Thyroid gland (tissue), 4 donors: ENCODE results near the gene SEMA5A. TPM values are rescaled to one million over a fixed set of nuclear protein-coding genes. Genes with fewer than 3 reads are reported as not detected.

ENCODE experiments used
- DNase-seq, 2 donors: peaks; one replicate each; pipeline ENCODE4 v3.0.0-alpha.2; 2019
- H3K27ac ChIP-seq, 3 donors: fragments of 200-600 bp; sonication (generic); 1 replicate in 2 of 3; 2 replicates in 1 of 3; pipeline ENCODE4 v1.5.1; 2016 to 2019; ENCODE audit warnings: mild to moderate bottlenecking in 1 of 3, moderate library complexity in 1 of 3
- H3K27me3 ChIP-seq: fragments of 200-600 bp; sonication (generic); one replicate; pipeline ENCODE4 v1.5.1; 2019
- H3K36me3 ChIP-seq, 2 donors: fragments of 200-600 bp; sonication (generic); one replicate each; pipeline ENCODE4 v1.5.1; 2016 to 2019
- H3K4me1 ChIP-seq, 2 donors: fragments of 200-600 bp; sonication (generic); one replicate each; pipeline ENCODE4 v1.5.1; 2017 to 2019
- H3K4me3 ChIP-seq, 3 donors: fragments of 200-600 bp; sonication (generic); replicated peaks in 1 of 3; 1 replicate in 2 of 3; 2 replicates in 1 of 3; pipeline ENCODE4 v1.5.1; 2016; ENCODE audit warnings: mild to moderate bottlenecking in 1 of 3
- H3K9me3 ChIP-seq: fragments of 200-600 bp; sonication (generic); one replicate; pipeline ENCODE4 v1.5.1; 2017
- POLR2A ChIP-seq, 2 donors: fragments of 450-650 bp; IDR thresholded peaks; one replicate each; pipeline ENCODE4 v1.6.1; 2017; ENCODE audit warnings: antibody characterized with exemption in 2 of 2, mild to moderate bottlenecking in 2 of 2, moderate library complexity in 1 of 2
- WGBS, 2 donors: methylation state at CpG; one replicate each; pipeline ENCODE4 v1.1.5; 2017; 5-methylcytosine and 5-hydroxymethylcytosine counted together
- intact Hi-C: fragments of 100-400 bp; cut with DNase I; formaldehyde crosslinking; loops from one replicate; pipeline ENCODE4 v1.15.1; 2023
- total RNA-seq, 4 donors: library from RNA; depleted of rRNA; stranded (reverse); fragments of >200 nt; gene quantifications; one replicate each; pipeline ENCODE4 v1.2.3, GENCODE V29; 2016
- TF ChIP-seq, protein P1 (sequence below), 6 experiments: fragments of 200-600 bp in 3 of 6; fragments of 450-650 bp in 3 of 6; sonication (generic) in 3 of 6; IDR thresholded peaks; one replicate each; pipeline ENCODE4 v1.5.1; 2016 to 2019; ENCODE audit warnings: antibody characterized with exemption in 6 of 6, mild to moderate bottlenecking in 2 of 6, inconsistent platforms in 1 of 6, moderate library complexity in 1 of 6

Gene SEMA5A, protein sequence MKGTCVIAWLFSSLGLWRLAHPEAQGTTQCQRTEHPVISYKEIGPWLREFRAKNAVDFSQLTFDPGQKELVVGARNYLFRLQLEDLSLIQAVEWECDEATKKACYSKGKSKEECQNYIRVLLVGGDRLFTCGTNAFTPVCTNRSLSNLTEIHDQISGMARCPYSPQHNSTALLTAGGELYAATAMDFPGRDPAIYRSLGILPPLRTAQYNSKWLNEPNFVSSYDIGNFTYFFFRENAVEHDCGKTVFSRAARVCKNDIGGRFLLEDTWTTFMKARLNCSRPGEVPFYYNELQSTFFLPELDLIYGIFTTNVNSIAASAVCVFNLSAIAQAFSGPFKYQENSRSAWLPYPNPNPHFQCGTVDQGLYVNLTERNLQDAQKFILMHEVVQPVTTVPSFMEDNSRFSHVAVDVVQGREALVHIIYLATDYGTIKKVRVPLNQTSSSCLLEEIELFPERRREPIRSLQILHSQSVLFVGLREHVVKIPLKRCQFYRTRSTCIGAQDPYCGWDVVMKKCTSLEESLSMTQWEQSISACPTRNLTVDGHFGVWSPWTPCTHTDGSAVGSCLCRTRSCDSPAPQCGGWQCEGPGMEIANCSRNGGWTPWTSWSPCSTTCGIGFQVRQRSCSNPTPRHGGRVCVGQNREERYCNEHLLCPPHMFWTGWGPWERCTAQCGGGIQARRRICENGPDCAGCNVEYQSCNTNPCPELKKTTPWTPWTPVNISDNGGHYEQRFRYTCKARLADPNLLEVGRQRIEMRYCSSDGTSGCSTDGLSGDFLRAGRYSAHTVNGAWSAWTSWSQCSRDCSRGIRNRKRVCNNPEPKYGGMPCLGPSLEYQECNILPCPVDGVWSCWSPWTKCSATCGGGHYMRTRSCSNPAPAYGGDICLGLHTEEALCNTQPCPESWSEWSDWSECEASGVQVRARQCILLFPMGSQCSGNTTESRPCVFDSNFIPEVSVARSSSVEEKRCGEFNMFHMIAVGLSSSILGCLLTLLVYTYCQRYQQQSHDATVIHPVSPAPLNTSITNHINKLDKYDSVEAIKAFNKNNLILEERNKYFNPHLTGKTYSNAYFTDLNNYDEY
- 1 to 10 TPM; 1.8 to 8.4 (median 3.8) TPM for total RNA-seq

DNA sequence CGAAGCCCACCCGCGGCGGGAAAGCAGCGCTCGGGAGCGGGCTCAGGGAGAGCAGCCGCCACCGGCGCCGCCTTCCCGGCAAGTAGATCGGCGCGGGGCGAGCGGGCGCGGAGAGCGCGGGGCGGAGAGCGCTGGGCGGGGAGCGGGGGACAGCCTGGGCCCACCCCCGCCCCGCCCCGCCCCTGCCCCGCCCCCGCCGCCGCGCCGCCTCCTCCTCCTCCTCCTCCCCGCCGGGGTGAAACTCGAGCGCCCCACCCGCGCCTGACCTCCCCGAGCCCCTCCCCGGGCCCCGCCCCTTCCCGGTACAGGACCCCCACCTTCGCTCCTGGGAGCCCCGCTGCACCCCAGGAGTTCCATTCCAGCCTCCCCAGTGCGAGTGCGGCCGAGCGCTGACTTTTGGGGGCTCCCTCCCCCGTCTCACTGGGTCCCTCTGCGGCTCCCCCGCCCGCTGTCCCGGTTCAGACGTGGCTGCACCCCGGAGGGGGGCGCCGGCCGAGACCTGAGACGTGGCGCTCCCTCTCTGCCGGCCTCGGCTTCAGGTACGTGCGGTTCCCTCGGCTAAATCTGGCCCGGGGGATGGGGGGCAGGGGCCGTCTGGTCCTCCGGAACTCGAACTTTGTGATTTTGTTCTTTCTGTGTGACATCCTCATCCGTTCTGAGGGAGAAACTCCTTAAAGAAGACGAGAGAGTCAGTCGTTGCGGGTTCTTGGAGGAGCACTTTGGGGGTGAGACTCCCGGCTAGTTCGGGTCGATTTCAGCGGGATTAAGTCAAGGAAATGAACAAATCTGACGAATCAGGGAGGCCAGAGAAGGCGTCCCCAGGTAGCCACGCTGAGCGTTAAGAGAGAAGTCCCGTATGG, at the start of gene SEMA5A:
SEMA5A (minus strand) TSS at position 84 of the 860 bp plus-strand sequence. CDS start 166,129 bp downstream, outside the sequence.
- Histone ChIP-seq H3K4me1 (peaks cover 15 to 24% of the 10 kb centered on the region in 2 donors), H3K4me3 (peak within 1 kb of the TSS; percentile 44 to 72 (median 62)), H3K36me3 (no peaks in the 10 kb centered on the region), H3K27me3 (no peaks in the 10 kb centered on the region), H3K9me3 (no peaks in the 10 kb centered on the region), H3K27ac (peak within 1 kb of the TSS; percentile 78 to 85 (median 85))
- TF ChIP-seq, protein P1, sequence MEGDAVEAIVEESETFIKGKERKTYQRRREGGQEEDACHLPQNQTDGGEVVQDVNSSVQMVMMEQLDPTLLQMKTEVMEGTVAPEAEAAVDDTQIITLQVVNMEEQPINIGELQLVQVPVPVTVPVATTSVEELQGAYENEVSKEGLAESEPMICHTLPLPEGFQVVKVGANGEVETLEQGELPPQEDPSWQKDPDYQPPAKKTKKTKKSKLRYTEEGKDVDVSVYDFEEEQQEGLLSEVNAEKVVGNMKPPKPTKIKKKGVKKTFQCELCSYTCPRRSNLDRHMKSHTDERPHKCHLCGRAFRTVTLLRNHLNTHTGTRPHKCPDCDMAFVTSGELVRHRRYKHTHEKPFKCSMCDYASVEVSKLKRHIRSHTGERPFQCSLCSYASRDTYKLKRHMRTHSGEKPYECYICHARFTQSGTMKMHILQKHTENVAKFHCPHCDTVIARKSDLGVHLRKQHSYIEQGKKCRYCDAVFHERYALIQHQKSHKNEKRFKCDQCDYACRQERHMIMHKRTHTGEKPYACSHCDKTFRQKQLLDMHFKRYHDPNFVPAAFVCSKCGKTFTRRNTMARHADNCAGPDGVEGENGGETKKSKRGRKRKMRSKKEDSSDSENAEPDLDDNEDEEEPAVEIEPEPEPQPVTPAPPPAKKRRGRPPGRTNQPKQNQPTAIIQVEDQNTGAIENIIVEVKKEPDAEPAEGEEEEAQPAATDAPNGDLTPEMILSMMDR (IDR thresholded peaks at IDR 0.05) = peak in 1 of 6 experiments; percentile 3
- peak in 1 of 2 donors; percentile 43 for TF ChIP-seq POLR2A (IDR thresholded peaks at IDR 0.05)
- intact Hi-C loops = no loop called here
- DNase-seq = peak; percentile 64 to 72
- WGBS, 2 donors = 3 to 6% methylated on average over 21 to 31 of the region's 84 CpGs

DNA sequence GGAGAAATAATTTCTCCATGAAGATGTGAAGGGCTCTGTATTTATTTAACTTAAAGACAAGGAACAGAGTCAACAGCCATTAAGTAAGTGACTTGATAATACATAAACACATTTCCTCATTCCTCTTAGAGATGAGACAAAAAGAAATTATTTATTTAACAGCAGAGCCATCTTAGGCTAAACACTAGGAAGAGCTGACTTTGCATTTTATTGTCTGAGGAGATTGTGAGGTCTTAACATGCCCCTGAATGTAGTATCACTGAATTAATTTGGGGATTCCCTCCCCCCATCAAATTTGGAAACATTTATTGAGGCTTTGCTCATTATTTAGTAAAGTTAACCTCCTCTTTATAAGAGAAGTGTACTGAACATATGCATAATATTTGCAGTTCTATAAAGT, 49.0 kb upstream of the SEMA5A start:
- intact Hi-C loops = no loop called here
- DNase-seq = no peak
- TF ChIP-seq POLR2A (IDR thresholded peaks at IDR 0.05) = no peak
- TF ChIP-seq, protein P1 (IDR thresholded peaks at IDR 0.05) = no peak
- H3K4me1 ChIP-seq = no peaks in the 10 kb centered on the region
- H3K4me3 ChIP-seq = no peak overlapping the region
- H3K36me3 ChIP-seq = no peaks in the 10 kb centered on the region
- H3K27me3 ChIP-seq = no peaks in the 10 kb centered on the region
- no peak overlapping the region for H3K27ac ChIP-seq
- no peaks in the 10 kb centered on the region for H3K9me3 ChIP-seq

DNA sequence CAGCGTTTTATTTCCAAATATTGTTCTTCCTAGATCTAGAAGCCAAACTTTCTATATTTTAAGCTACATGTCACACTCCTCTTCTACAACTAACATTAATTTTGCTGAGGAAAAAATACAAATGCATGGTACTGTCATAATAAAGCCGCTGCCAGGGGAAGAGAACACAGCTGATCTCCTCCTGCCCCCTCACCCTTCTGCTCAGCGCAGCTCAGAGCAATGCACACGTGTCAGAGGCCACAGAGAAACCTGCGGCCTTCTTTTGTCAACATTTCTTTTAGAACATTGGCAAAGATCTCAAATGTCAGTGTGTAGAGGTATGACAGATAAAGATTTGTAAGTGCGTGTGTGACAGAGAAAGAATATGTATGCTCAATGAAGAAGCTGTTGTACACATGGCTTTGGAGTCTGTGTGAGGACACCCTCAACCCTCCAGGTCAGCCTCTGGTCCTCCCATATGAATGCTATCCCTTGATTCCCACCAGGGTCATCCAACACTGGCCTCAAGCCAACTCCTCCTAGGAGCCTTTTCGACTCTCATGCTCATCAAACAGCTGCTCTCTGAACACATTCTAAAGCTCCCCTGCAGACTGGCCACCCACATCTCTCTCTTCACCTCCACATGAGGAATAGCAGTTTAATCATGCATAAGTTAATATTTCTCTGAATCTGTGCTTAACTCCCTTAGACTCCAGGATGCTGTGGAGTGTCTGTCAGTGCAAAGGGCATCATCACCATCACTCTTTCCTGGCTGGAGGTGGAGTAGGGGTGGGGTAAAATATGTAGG, 43.4 kb upstream of the SEMA5A start:
- Histone ChIP-seq H3K4me3 (no peak overlapping the region), H3K9me3 (no peaks in the 10 kb centered on the region), H3K27ac (no peak overlapping the region), H3K36me3 (no peaks in the 10 kb centered on the region), H3K4me1 (no peaks in the 10 kb centered on the region), H3K27me3 (no peaks in the 10 kb centered on the region)
- 81 to 86% methylated on average over 7 of the region's 7 CpGs for WGBS, 2 donors
- TF ChIP-seq POLR2A (IDR thresholded peaks at IDR 0.05) = no peak
- TF ChIP-seq, protein P1 (IDR thresholded peaks at IDR 0.05) = no peak
- intact Hi-C loops = no loop called here
- DNase-seq = no peak

DNA sequence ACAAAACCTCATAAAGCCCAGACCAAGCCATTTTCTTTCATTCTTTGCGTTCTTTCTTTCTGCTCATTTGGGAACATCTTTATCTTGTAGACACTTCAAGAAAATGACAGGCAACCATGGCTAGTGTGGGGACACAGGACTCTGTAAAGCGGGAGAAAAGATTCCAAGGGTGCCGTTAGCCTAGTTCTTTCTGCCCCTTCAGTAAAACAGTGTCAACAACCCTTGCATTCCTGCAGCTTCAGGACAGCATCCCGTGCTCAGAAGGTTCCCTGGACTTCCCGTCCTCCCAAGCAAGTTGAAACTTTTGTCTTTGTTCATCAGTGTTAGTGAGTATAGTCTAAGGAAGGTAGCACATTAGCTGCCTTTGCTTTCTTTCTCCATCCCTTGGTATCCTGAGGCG, 42.4 kb upstream of the SEMA5A start:
- no peaks in the 10 kb centered on the region for H3K9me3 ChIP-seq
- no peaks in the 10 kb centered on the region for H3K36me3 ChIP-seq
- WGBS, 2 donors = 65 to 66% methylated on average over 6 of the region's 6 CpGs
- intact Hi-C loops = no loop called here
- H3K27me3 ChIP-seq = no peaks in the 10 kb centered on the region
- no peak overlapping the region for H3K4me3 ChIP-seq
- H3K4me1 ChIP-seq = no peaks in the 10 kb centered on the region
- no peak for DNase-seq
- TF ChIP-seq POLR2A (IDR thresholded peaks at IDR 0.05) = no peak
- TF ChIP-seq, protein P1 (IDR thresholded peaks at IDR 0.05) = no peak
- H3K27ac ChIP-seq = no peak overlapping the region
